ENCODE measurements around the gene ANKH.

ANKH gene

GRCh38 chr5:14739981-14740380, 131.6 kb downstream of the ANKH start:
- Histone ChIP-seq H3K9me3 (ENCODE audit: insufficient read depth, low read length) (no peaks in the 10 kb centered on the region), H3K36me3 (ENCODE audit: insufficient read depth, insufficient read length, low read length) (no peaks in the 10 kb centered on the region), H3K27me3 (ENCODE audit: insufficient read depth, insufficient read length) (no peaks in the 10 kb centered on the region), H3K4me1 (ENCODE audit: insufficient read depth, insufficient read length) (peaks cover 6% of the 10 kb centered on the region), H3K4me3 (ENCODE audit: insufficient read length, low read depth) (no peak overlapping the region), H3K9ac (ENCODE audit: insufficient read length, low read depth) (no peak overlapping the region)
- DNase-seq (ENCODE audit: low read depth, low spot score) = no peak
- TF ChIP-seq ZNF274 (IDR thresholded peaks at IDR 0.05; ENCODE audit: low read depth, low read length) (no peak), YY1 (IDR thresholded peaks at IDR 0.05; ENCODE audit: insufficient read depth, insufficient read length) (no peak), SUZ12 (IDR thresholded peaks at IDR 0.05; ENCODE audit: extremely low read depth, insufficient read depth, insufficient read length) (no peak)

GRCh38 chr5:14739538-14739937, 132.0 kb downstream of the ANKH start:
- H3K4me1 ChIP-seq (ENCODE audit: insufficient read depth, insufficient read length) = peaks cover 6% of the 10 kb centered on the region
- DNase-seq (ENCODE audit: low read depth, low spot score) = no peak

GRCh38 chr5:14738050-14738449, 133.5 kb downstream of the ANKH start:
- DNase-seq (ENCODE audit: low read depth, low spot score) = no peak
- H3K36me3 ChIP-seq (ENCODE audit: insufficient read depth, insufficient read length, low read length) = no peaks in the 10 kb centered on the region
- H3K4me1 ChIP-seq (ENCODE audit: insufficient read depth, insufficient read length) = peaks cover 2% of the 10 kb centered on the region
- TF ChIP-seq ZNF274 (IDR thresholded peaks at IDR 0.05; ENCODE audit: low read depth, low read length) (no peak), SUZ12 (IDR thresholded peaks at IDR 0.05; ENCODE audit: extremely low read depth, insufficient read depth, insufficient read length) (no peak), YY1 (IDR thresholded peaks at IDR 0.05; ENCODE audit: insufficient read depth, insufficient read length) (no peak)
- no peaks in the 10 kb centered on the region for H3K9me3 ChIP-seq (ENCODE audit: insufficient read depth, low read length)
- H3K9ac ChIP-seq (ENCODE audit: insufficient read length, low read depth) = no peak overlapping the region
- H3K27me3 ChIP-seq (ENCODE audit: insufficient read depth, insufficient read length) = no peaks in the 10 kb centered on the region
- no peak overlapping the region for H3K4me3 ChIP-seq (ENCODE audit: insufficient read length, low read depth)

More at GRCh38 chr5:14739538-14739937, 132.0 kb downstream of the ANKH start:
- Histone ChIP-seq H3K36me3 (ENCODE audit: insufficient read depth, insufficient read length, low read length) (no peaks in the 10 kb centered on the region), H3K9ac (ENCODE audit: insufficient read length, low read depth) (no peak overlapping the region), H3K27me3 (ENCODE audit: insufficient read depth, insufficient read length) (no peaks in the 10 kb centered on the region), H3K9me3 (ENCODE audit: insufficient read depth, low read length) (no peaks in the 10 kb centered on the region), H3K4me3 (ENCODE audit: insufficient read length, low read depth) (no peak overlapping the region)
- TF ChIP-seq ZNF274 (IDR thresholded peaks at IDR 0.05; ENCODE audit: low read depth, low read length) = no peak
- TF ChIP-seq YY1 (IDR thresholded peaks at IDR 0.05; ENCODE audit: insufficient read depth, insufficient read length) = no peak
- TF ChIP-seq SUZ12 (IDR thresholded peaks at IDR 0.05; ENCODE audit: extremely low read depth, insufficient read depth, insufficient read length) = no peak

GRCh38 chr5:14737291-14737690, 134.3 kb downstream of the ANKH start:
- Histone ChIP-seq H3K36me3 (ENCODE audit: insufficient read depth, insufficient read length, low read length) (no peaks in the 10 kb centered on the region), H3K4me1 (ENCODE audit: insufficient read depth, insufficient read length) (peaks cover 2% of the 10 kb centered on the region), H3K9ac (ENCODE audit: insufficient read length, low read depth) (no peak overlapping the region), H3K9me3 (ENCODE audit: insufficient read depth, low read length) (no peaks in the 10 kb centered on the region), H3K4me3 (ENCODE audit: insufficient read length, low read depth) (no peak overlapping the region), H3K27me3 (ENCODE audit: insufficient read depth, insufficient read length) (no peaks in the 10 kb centered on the region)
- no peak for DNase-seq (ENCODE audit: low read depth, low spot score)
- no peak for TF ChIP-seq SUZ12 (IDR thresholded peaks at IDR 0.05; ENCODE audit: extremely low read depth, insufficient read depth, insufficient read length)
- TF ChIP-seq ZNF274 (IDR thresholded peaks at IDR 0.05; ENCODE audit: low read depth, low read length) = no peak
- no peak for TF ChIP-seq YY1 (IDR thresholded peaks at IDR 0.05; ENCODE audit: insufficient read depth, insufficient read length)

GRCh38 chr5:14735944-14736343, 135.6 kb downstream of the ANKH start:
- H3K9ac ChIP-seq (ENCODE audit: insufficient read length, low read depth) = no peak overlapping the region
- H3K4me1 ChIP-seq (ENCODE audit: insufficient read depth, insufficient read length) = peaks cover 2% of the 10 kb centered on the region
- H3K27me3 ChIP-seq (ENCODE audit: insufficient read depth, insufficient read length) = no peaks in the 10 kb centered on the region
- TF ChIP-seq YY1 (IDR thresholded peaks at IDR 0.05; ENCODE audit: insufficient read depth, insufficient read length) = no peak
- no peak for TF ChIP-seq ZNF274 (IDR thresholded peaks at IDR 0.05; ENCODE audit: low read depth, low read length)
- TF ChIP-seq SUZ12 (IDR thresholded peaks at IDR 0.05; ENCODE audit: extremely low read depth, insufficient read depth, insufficient read length) = no peak
- H3K36me3 ChIP-seq (ENCODE audit: insufficient read depth, insufficient read length, low read length) = no peaks in the 10 kb centered on the region
- no peaks in the 10 kb centered on the region for H3K9me3 ChIP-seq (ENCODE audit: insufficient read depth, low read length)
- DNase-seq (ENCODE audit: low read depth, low spot score) = no peak
- no peak overlapping the region for H3K4me3 ChIP-seq (ENCODE audit: insufficient read length, low read depth)

- DNase-seq (ENCODE audit: low read depth, low spot score) = no peak
- no peak overlapping the region for H3K9ac ChIP-seq (ENCODE audit: insufficient read length, low read depth)
- H3K9me3 ChIP-seq (ENCODE audit: insufficient read depth, low read length) = no peaks in the 10 kb centered on the region
- H3K4me3 ChIP-seq (ENCODE audit: insufficient read length, low read depth) = no peak overlapping the region
- TF ChIP-seq YY1 (IDR thresholded peaks at IDR 0.05; ENCODE audit: insufficient read depth, insufficient read length) (no peak), SUZ12 (IDR thresholded peaks at IDR 0.05; ENCODE audit: extremely low read depth, insufficient read depth, insufficient read length) (no peak), ZNF274 (IDR thresholded peaks at IDR 0.05; ENCODE audit: low read depth, low read length) (no peak)
- H3K36me3 ChIP-seq (ENCODE audit: insufficient read depth, insufficient read length, low read length) = no peaks in the 10 kb centered on the region
- H3K4me1 ChIP-seq (ENCODE audit: insufficient read depth, insufficient read length) = peaks cover 2% of the 10 kb centered on the region
- no peaks in the 10 kb centered on the region for H3K27me3 ChIP-seq (ENCODE audit: insufficient read depth, insufficient read length)
Measured at GRCh38 chr5:14734396-14734795, 137.2 kb downstream of the ANKH start.

- Histone ChIP-seq H3K4me1 (ENCODE audit: insufficient read depth, insufficient read length) (peaks cover 4% of the 10 kb centered on the region), H3K4me3 (ENCODE audit: insufficient read length, low read depth) (no peak overlapping the region), H3K36me3 (ENCODE audit: insufficient read depth, insufficient read length, low read length) (no peaks in the 10 kb centered on the region), H3K27me3 (ENCODE audit: insufficient read depth, insufficient read length) (no peaks in the 10 kb centered on the region), H3K9ac (ENCODE audit: insufficient read length, low read depth) (no peak overlapping the region), H3K9me3 (ENCODE audit: insufficient read depth, low read length) (no peaks in the 10 kb centered on the region)
- DNase-seq (ENCODE audit: low read depth, low spot score) = no peak
- TF ChIP-seq YY1 (IDR thresholded peaks at IDR 0.05; ENCODE audit: insufficient read depth, insufficient read length) = no peak
- no peak for TF ChIP-seq SUZ12 (IDR thresholded peaks at IDR 0.05; ENCODE audit: extremely low read depth, insufficient read depth, insufficient read length)
- no peak for TF ChIP-seq ZNF274 (IDR thresholded peaks at IDR 0.05; ENCODE audit: low read depth, low read length)
Measured at GRCh38 chr5:14733661-14734060, 137.9 kb downstream of the ANKH start.
